HG03064 (cell line): ENCODE measurements around the gene POU6F2.

ENCODE experiments used
- ATAC-seq: cut with Tn5 transposase; IDR thresholded peaks from one replicate; pipeline ENCODE4 v1.9.1; 2021; ENCODE audit warnings: low read depth; ENCODE audit not compliant: unreplicated experiment

Gene POU6F2

GRCh38 chr7:39054731-39055130 is 77.0 kb downstream of the POU6F2 start:
- no peak for ATAC-seq

- ATAC-seq: no peak
These were observed 78.4 kb downstream of the POU6F2 start for GRCh38 chr7:39056153-39056552.

- ATAC-seq: no peak
These were observed 85.1 kb downstream of the POU6F2 start for GRCh38 chr7:39062811-39063210.

GRCh38 chr7:39069031-39069430 is 91.3 kb downstream of the POU6F2 start:
- no peak for ATAC-seq

- ATAC-seq: no peak
These were observed 92.5 kb downstream of the POU6F2 start for GRCh38 chr7:39069896-39070881.

GRCh38 chr7:39071116-39071515 is 93.4 kb downstream of the POU6F2 start:
- ATAC-seq: no peak

- ATAC-seq: no peak
These were observed 95.7 kb downstream of the POU6F2 start for GRCh38 chr7:39073432-39073831.

GRCh38 chr7:39075210-39075609 is 97.5 kb downstream of the POU6F2 start:
- no peak for ATAC-seq

GRCh38 chr7:39083781-39084180 is 106.1 kb downstream of the POU6F2 start:
- no peak for ATAC-seq

GRCh38 chr7:39084349-39084748 is 106.6 kb downstream of the POU6F2 start:
- no peak for ATAC-seq

GRCh38 chr7:39085189-39085588 is 107.5 kb downstream of the POU6F2 start:
- no peak for ATAC-seq

- no peak for ATAC-seq
These were observed 107.9 kb downstream of the POU6F2 start for GRCh38 chr7:39085590-39086049.

GRCh38 chr7:39086638-39087360 is 109.1 kb downstream of the POU6F2 start:
- no peak for ATAC-seq

GRCh38 chr7:39088730-39089593 is 111.3 kb downstream of the POU6F2 start:
- ATAC-seq: no peak

GRCh38 chr7:39091145-39091544 is 113.4 kb downstream of the POU6F2 start:
- ATAC-seq: no peak

GRCh38 chr7:39091774-39092173 is 114.1 kb downstream of the POU6F2 start:
- no peak for ATAC-seq

- no peak for ATAC-seq
These were observed 117.0 kb downstream of the POU6F2 start for GRCh38 chr7:39094731-39095130.

- no peak for ATAC-seq
These were observed 118.3 kb downstream of the POU6F2 start for GRCh38 chr7:39095875-39096619.

GRCh38 chr7:39098506-39098905 is 120.8 kb downstream of the POU6F2 start:
- no peak for ATAC-seq

GRCh38 chr7:39099146-39099545 is 121.4 kb downstream of the POU6F2 start:
- no peak for ATAC-seq
